Gastrocnemius medialis (tissue), 4 donors: Measurements from ENCODE around the gene PRSS38. TPM values are rescaled to one million over a fixed set of nuclear protein-coding genes. Genes with fewer than 3 reads are reported as not detected.

Source experiments
- ATAC-seq, 2 donors: fragments of 150-250 bp; one replicate each; pipeline ENCODE4 v1.9.1; 2016
- DNase-seq, 2 donors: peaks; one replicate each; pipeline ENCODE4 v3.0.0-alpha.2; 2019
- H3K27ac ChIP-seq, 4 donors: fragments of 200-600 bp; sonication (generic); 1 replicate in 1 of 4; 2 replicates in 3 of 4; pipeline ENCODE4 v1.5.1; 2016 to 2018; ENCODE audit warnings: mild to moderate bottlenecking in 2 of 4, moderate library complexity in 1 of 4
- H3K27me3 ChIP-seq, 3 donors: fragments of 200-600 bp; sonication (generic) in 2 of 3; 1 replicate in 1 of 3; 2 replicates in 2 of 3; pipeline versions ENCODE4 v1.5.1 to v1.6.0; 2016 to 2019; ENCODE audit warnings: mild to moderate bottlenecking in 1 of 3, moderate library complexity in 1 of 3
- H3K36me3 ChIP-seq, 2 donors: fragments of 200-600 bp; sonication (generic) in 1 of 2; one replicate each; pipeline ENCODE4 v1.5.1; 2017 to 2018
- H3K4me1 ChIP-seq, 2 donors: fragments of 200-600 bp; sonication (generic) in 1 of 2; one replicate each; pipeline ENCODE4 v1.5.1; 2016 to 2017; ENCODE audit warnings: mild to moderate bottlenecking in 2 of 2
- H3K4me3 ChIP-seq, 4 donors: fragments of 200-600 bp; sonication (generic) in 3 of 4; 1 replicate in 1 of 4; 2 replicates in 3 of 4; pipeline ENCODE4 v1.5.1; 2016 to 2019; ENCODE audit warnings: mild to moderate bottlenecking in 2 of 4
- H3K9me3 ChIP-seq, 3 donors: fragments of 200-600 bp; sonication (generic) in 2 of 3; 1 replicate in 1 of 3; 2 replicates in 2 of 3; pipeline ENCODE4 v1.5.1; 2016 to 2019
- POLR2A ChIP-seq, 2 donors: fragments of 450-650 bp; IDR thresholded peaks; one replicate each; pipeline ENCODE4 v1.6.1; 2017; ENCODE audit warnings: antibody characterized with exemption in 2 of 2, mild to moderate bottlenecking in 2 of 2, moderate library complexity in 2 of 2
- in situ Hi-C, 4 donors: fragments of 200-750 bp; cut with MboI; loops; one replicate each; pipeline versions ENCODE4 v1.15.0 to v1.8.0; 2017; ENCODE audit warnings: low sequenced_read_pairs in 4 of 4
- intact Hi-C: fragments of 100-400 bp; cut with DNase I; formaldehyde crosslinking; loops from one replicate; pipeline ENCODE4 v1.15.1; 2023; ENCODE audit warnings: low total_unique reads
- total RNA-seq, 4 donors: library from RNA; depleted of rRNA; stranded (reverse); fragments of >200 nt; gene quantifications; one replicate each; pipeline versions ENCODE4 v1.1.0 to v1.2.3, GENCODE V29; 2016
- TF ChIP-seq, protein P1 (sequence below), 5 experiments: fragments of 450-650 bp in 3 of 5; fragments of 200-600 bp in 2 of 5; sonication (generic) in 2 of 5; IDR thresholded peaks in 4 of 5; conservative IDR thresholded peaks in 1 of 5; 1 replicate in 4 of 5; 2 replicates in 1 of 5; pipeline ENCODE4 v1.5.1; 2016 to 2019; ENCODE audit warnings: antibody characterized with exemption in 5 of 5, mild to moderate bottlenecking in 3 of 5, moderate library complexity in 3 of 5

Gene PRSS38
- total RNA-seq, 4 donors from 2014 or later: not detected

DNA sequence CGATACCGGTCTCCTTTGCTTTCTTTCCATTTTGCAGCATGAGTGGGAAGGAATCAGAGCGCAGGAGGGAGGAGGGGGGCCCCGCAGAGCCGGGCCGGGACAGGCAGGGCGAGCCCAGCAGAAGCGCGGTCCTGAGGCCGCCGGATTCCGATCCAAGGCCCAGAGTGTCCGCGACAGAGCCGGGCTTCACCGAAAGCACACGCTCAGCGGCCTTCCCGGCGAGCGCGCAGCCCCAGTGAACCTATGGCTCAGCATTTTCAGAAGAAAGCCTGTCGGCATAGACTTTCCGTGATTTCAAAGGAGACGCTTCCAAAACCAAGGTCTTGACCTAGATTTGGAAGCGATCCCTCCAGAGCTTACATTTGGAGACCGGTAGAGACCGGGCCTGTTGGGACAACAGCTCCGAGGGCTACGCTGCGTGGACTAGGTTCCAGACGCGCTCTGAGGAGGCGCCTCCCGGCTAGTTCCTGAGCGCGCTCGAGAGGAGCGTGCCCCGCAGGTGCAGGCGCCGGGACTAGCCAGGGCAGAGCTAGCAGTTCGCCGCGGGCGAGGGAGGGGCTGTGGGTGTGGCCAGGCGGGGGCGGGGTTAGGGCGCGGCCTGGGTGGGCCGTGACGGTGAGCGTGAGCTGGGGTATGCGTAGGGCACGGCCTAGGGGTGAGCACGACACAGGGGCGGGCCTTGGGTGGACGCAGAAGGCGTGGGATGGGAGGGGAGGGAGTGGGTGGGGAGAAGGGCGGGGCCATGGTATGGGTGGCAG is 27.8 kb upstream of the PRSS38 start:
- intact Hi-C loops: loop anchor here (1.0 to 2.0 kb wide), 3 partner anchors 25 to 159 kb away; no protein-coding TSS in a partner anchor
- no peaks in the 10 kb centered on the region for H3K36me3 ChIP-seq
- TF ChIP-seq, protein P1, sequence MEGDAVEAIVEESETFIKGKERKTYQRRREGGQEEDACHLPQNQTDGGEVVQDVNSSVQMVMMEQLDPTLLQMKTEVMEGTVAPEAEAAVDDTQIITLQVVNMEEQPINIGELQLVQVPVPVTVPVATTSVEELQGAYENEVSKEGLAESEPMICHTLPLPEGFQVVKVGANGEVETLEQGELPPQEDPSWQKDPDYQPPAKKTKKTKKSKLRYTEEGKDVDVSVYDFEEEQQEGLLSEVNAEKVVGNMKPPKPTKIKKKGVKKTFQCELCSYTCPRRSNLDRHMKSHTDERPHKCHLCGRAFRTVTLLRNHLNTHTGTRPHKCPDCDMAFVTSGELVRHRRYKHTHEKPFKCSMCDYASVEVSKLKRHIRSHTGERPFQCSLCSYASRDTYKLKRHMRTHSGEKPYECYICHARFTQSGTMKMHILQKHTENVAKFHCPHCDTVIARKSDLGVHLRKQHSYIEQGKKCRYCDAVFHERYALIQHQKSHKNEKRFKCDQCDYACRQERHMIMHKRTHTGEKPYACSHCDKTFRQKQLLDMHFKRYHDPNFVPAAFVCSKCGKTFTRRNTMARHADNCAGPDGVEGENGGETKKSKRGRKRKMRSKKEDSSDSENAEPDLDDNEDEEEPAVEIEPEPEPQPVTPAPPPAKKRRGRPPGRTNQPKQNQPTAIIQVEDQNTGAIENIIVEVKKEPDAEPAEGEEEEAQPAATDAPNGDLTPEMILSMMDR (IDR thresholded peaks at IDR 0.05 in 4 of 5, conservative IDR thresholded peaks at IDR 0.05 in 1 of 5): no peak
- peak; percentile 77 to 88 for TF ChIP-seq POLR2A (IDR thresholded peaks at IDR 0.05)
- peak overlapping the region; percentile 68 to 97 (median 70) for H3K4me3 ChIP-seq
- peaks cover 13 to 20% of the 10 kb centered on the region in 2 donors for H3K4me1 ChIP-seq
- ATAC-seq (peak; percentile 76 to 79), DNase-seq (peak; percentile 87 to 91)
- H3K27ac ChIP-seq: peak overlapping the region; percentile 77 to 87 (median 82)
- no peaks in the 10 kb centered on the region for H3K9me3 ChIP-seq
- H3K27me3 ChIP-seq: no peaks in the 10 kb centered on the region
- in situ Hi-C loops: no loop called here

- peak; percentile 53 to 59 for ATAC-seq
- TF ChIP-seq, protein P1 (IDR thresholded peaks at IDR 0.05 in 4 of 5, conservative IDR thresholded peaks at IDR 0.05 in 1 of 5): no peak
- no peak for TF ChIP-seq POLR2A (IDR thresholded peaks at IDR 0.05)
- DNase-seq: no peak
- peak overlapping the region; percentile 68 to 97 (median 70) for H3K4me3 ChIP-seq
- no peaks in the 10 kb centered on the region for H3K36me3 ChIP-seq
- H3K27me3 ChIP-seq: no peaks in the 10 kb centered on the region
- in situ Hi-C loops: no loop called here
- no peaks in the 10 kb centered on the region for H3K9me3 ChIP-seq
- H3K27ac ChIP-seq: peak overlapping the region; percentile 77 to 87 (median 82)
- peaks cover 13 to 20% of the 10 kb centered on the region in 2 donors for H3K4me1 ChIP-seq
- intact Hi-C loops: loop anchor here (1.0 to 2.0 kb wide), 2 partner anchors 60 to 158 kb away; no protein-coding TSS in a partner anchor
Measured at GRCh38 chr1:227788271-227789083, 27.0 kb upstream of the PRSS38 start.

DNA sequence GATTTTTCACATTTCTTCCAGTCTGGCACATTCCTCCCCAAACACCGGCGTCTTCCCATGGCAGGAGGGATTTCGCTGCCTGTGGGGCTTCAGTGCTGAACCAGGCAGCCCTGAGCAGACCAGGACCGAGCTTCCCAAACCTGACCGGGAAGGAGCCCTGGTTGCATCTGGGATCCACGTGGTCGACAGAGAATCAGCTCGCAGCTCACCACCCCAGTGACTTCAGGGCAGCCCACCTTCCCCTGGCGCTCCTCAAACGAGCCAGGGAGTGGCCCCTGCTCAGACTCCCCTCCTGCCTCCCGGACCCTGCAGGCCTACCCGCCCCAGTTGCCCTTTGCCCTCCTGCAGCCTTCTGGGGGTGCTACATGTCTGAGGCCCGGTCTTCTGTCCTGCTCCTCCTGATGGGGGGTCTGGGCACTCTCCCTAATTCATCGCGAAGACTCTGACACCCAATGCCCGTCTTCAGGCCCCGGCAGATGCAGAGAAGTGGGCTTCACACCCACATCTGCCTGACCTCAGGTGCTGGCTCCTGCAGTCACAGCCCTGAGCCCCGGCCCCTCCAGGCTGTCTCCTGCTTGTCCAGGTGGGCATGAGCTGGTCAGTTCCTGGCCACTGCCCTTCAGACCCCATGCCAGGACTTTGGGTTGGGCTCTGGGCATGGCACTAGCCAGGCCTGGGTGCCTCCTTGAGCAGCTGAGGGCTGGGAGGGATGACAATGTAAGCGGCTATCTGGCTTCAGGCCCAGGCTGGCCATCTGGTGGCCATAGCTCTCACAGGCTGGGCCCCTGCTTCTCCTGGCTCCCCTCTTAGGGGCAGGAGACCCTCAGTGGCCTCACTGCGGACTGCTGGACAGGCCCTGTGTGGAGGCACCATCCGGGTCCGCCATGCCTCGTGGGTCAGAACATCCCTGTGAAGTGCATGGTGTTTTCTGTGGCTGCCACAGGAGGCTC is 26.1 kb upstream of the PRSS38 start:
- intact Hi-C loops (loop anchor here (2.0 kb wide), 1 partner anchor 61 kb away; no protein-coding TSS in a partner anchor), in situ Hi-C loops (no loop called here)
- H3K4me3 ChIP-seq: peak overlapping the region in 1 of 4 donors; percentile 68

More for the DNA sequence above, 26.1 kb upstream of the PRSS38 start:
- DNase-seq (peak in 1 of 2 donors; percentile 38), ATAC-seq (no peak)
- peak overlapping the region in 3 of 4 donors; percentile 77 to 87 (median 82) for H3K27ac ChIP-seq
- H3K27me3 ChIP-seq: no peaks in the 10 kb centered on the region
- H3K36me3 ChIP-seq: no peaks in the 10 kb centered on the region
- peaks cover 13 to 20% of the 10 kb centered on the region in 2 donors for H3K4me1 ChIP-seq
- no peaks in the 10 kb centered on the region for H3K9me3 ChIP-seq
- TF ChIP-seq POLR2A (IDR thresholded peaks at IDR 0.05): no peak
- TF ChIP-seq, protein P1 (IDR thresholded peaks at IDR 0.05 in 4 of 5, conservative IDR thresholded peaks at IDR 0.05 in 1 of 5): peak in 2 of 5 experiments; percentile 28 to 30
